Measurements from ENCODE around the gene RPS6KC1. TPM values are rescaled to one million over a fixed set of nuclear protein-coding genes. Genes with fewer than 3 reads are reported as not detected.

RPS6KC1 gene
- total and polyA plus RNA-seq, 7 donors, result 3.9 to 37.4 (median 23.1) TPM

GRCh38 chr1:213242883-213243282 lies 191.8 kb downstream of the RPS6KC1 start:
- TF ChIP-seq, protein P1, sequence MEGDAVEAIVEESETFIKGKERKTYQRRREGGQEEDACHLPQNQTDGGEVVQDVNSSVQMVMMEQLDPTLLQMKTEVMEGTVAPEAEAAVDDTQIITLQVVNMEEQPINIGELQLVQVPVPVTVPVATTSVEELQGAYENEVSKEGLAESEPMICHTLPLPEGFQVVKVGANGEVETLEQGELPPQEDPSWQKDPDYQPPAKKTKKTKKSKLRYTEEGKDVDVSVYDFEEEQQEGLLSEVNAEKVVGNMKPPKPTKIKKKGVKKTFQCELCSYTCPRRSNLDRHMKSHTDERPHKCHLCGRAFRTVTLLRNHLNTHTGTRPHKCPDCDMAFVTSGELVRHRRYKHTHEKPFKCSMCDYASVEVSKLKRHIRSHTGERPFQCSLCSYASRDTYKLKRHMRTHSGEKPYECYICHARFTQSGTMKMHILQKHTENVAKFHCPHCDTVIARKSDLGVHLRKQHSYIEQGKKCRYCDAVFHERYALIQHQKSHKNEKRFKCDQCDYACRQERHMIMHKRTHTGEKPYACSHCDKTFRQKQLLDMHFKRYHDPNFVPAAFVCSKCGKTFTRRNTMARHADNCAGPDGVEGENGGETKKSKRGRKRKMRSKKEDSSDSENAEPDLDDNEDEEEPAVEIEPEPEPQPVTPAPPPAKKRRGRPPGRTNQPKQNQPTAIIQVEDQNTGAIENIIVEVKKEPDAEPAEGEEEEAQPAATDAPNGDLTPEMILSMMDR (IDR thresholded peaks at IDR 0.05), result no peak
- TF ChIP-seq POLR2AphosphoS5 (IDR thresholded peaks at IDR 0.05) (no peak), EP300 (IDR thresholded peaks at IDR 0.05) (no peak), POLR2A (IDR thresholded peaks at IDR 0.05) (no peak)
- Histone ChIP-seq H3K36me3 (peaks cover 0 to 26% (median 0%) of the 10 kb centered on the region in 4 donors), H3K9me3 (no peaks in the 10 kb centered on the region), H3K27ac (no peak overlapping the region), H3K4me1 (no peaks in the 10 kb centered on the region), H3K27me3 (no peaks in the 10 kb centered on the region), H3K4me3 (no peak overlapping the region)
- DNase-seq, result no peak
- 91 to 92% methylated on average over 1 of the region's 1 CpG for whole genome bisulfite sequencing, 2 donors
- intact Hi-C loops (cut with DNase I), result no loop called here

DNA sequence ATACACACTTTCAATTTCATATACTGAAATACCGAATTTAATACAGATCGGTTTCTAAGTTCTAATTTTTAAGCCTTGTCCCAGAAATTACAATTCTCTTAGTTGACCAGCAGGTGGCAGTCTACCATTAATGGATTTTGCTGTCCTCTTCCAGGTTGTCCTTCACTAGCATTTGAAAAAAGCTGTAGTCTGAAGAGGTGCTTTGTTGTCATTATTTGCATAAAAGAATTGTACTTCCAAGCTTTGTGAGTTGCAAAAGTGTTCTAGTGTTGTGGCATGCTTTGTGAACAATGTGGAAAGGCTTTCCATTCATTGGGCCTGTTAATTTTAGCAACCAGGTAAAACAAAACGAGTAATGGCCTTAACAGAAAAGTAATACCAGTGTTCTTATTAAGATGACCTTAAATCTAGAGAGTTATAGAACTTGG lies 193.6 kb downstream of the RPS6KC1 start:
- no peak overlapping the region for H3K27ac ChIP-seq
- no peak overlapping the region for H3K4me3 ChIP-seq
- intact Hi-C loops (cut with DNase I), result loop anchor here (2.0 kb wide), 1 partner anchor 878 kb away; no protein-coding TSS in a partner anchor
- no peak for DNase-seq
- H3K27me3 ChIP-seq, result no peaks in the 10 kb centered on the region
- H3K4me1 ChIP-seq, result no peaks in the 10 kb centered on the region
- H3K36me3 ChIP-seq, result peaks cover 0 to 28% (median 0%) of the 10 kb centered on the region in 4 donors
- WGBS, 2 donors, result 38 to 59% methylated on average over 3 of the region's 3 CpGs
- H3K9me3 ChIP-seq, result no peaks in the 10 kb centered on the region
- TF ChIP-seq, protein P1 (IDR thresholded peaks at IDR 0.05), result peak in 3 of 4 experiments; percentile 38 to 71 (median 47)
- TF ChIP-seq POLR2AphosphoS5 (IDR thresholded peaks at IDR 0.05) (no peak), EP300 (IDR thresholded peaks at IDR 0.05) (no peak), POLR2A (IDR thresholded peaks at IDR 0.05) (no peak)

DNA sequence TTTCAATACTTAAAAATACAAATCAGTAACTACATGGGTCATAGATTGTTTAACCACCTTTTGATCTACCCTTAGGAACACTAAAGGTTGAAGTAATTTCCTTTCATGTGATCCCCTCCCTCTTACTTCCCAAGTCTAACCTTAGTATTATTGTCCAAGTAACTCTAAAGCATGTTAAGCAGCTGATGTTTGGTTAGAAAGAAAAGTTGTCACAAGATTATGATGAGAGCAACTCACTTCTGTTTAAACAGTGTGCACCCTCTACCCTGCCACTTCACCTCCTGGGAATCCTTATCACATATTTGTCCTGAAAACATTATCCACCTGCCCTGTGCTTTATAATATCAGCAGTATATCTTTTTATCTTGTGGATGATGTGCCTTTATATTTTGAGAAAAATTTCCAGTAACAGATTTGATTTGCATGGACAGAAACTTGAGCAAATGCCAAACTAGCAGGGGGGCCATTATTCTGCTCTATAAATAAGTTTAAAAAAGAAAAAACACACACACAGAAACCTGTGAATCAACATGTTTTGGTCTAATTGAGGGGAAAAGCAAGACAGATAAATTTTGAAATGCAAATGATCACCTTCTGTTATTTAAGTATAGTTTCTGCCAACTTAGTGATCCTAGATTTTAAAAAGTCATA lies 194.3 kb downstream of the RPS6KC1 start:
- Histone ChIP-seq H3K4me1 (no peaks in the 10 kb centered on the region), H3K36me3 (peaks cover 0 to 33% (median 0%) of the 10 kb centered on the region in 4 donors), H3K9me3 (no peaks in the 10 kb centered on the region), H3K4me3 (no peak overlapping the region), H3K27ac (no peak overlapping the region), H3K27me3 (no peaks in the 10 kb centered on the region)
- intact Hi-C loops (cut with DNase I), result loop anchor here (2.0 kb wide), 1 partner anchor 877 kb away; no protein-coding TSS in a partner anchor
- TF ChIP-seq, protein P1 (IDR thresholded peaks at IDR 0.05), result no peak
- TF ChIP-seq POLR2AphosphoS5 (IDR thresholded peaks at IDR 0.05) (no peak), EP300 (IDR thresholded peaks at IDR 0.05) (no peak), POLR2A (IDR thresholded peaks at IDR 0.05) (no peak)
- DNase-seq, result no peak

DNA sequence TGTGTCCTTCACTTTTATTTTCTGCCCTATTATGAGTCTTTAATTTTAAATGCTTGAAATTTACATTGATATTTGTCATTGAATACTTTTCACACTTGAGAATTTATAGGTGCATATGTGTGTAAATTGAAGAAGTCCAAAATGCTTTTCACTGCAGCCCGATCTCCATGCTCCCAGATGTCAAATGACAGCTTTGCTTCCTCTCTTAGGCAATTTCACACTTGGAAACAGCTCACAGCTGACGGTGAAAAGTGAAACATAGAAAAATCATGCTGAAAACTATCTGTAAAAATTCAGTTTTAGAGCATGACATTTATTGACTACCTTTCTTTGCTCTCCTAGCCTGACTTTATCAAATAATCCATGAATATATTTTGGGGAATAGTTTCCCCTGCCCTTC lies 196.0 kb downstream of the RPS6KC1 start:
- intact Hi-C loops (cut with DNase I), result no loop called here
- WGBS, 2 donors, result 79 to 83% methylated on average over 2 of the region's 2 CpGs
- no peaks in the 10 kb centered on the region for H3K27me3 ChIP-seq
- H3K9me3 ChIP-seq, result no peaks in the 10 kb centered on the region
- DNase-seq, result no peak
- no peaks in the 10 kb centered on the region for H3K4me1 ChIP-seq
- peaks cover 0 to 18% (median 0%) of the 10 kb centered on the region in 4 donors for H3K36me3 ChIP-seq
- TF ChIP-seq POLR2A (IDR thresholded peaks at IDR 0.05), result no peak
- no peak for TF ChIP-seq EP300 (IDR thresholded peaks at IDR 0.05)
- TF ChIP-seq, protein P1 (IDR thresholded peaks at IDR 0.05), result no peak
- TF ChIP-seq POLR2AphosphoS5 (IDR thresholded peaks at IDR 0.05), result no peak
- no peak overlapping the region for H3K27ac ChIP-seq
- H3K4me3 ChIP-seq, result no peak overlapping the region

All from sigmoid colon (tissue), 7 donors.